Measurements from ENCODE around the gene TRMO. TPM values are rescaled to one million over a fixed set of nuclear protein-coding genes. Genes with fewer than 3 reads are reported as not detected.

The TRMO gene
- total RNA-seq, 1 experiment from 2014 or later: 10.4 TPM

- Histone ChIP-seq H3K27me3 (ENCODE audit: control insufficient read depth, insufficient read depth, low read length) (no peaks in the 10 kb centered on the region), H3K9me3 (ENCODE audit: control insufficient read depth, insufficient read depth, low read depth, low read length) (no peaks in the 10 kb centered on the region), H3K4me3 (ENCODE audit: low read depth in 2 of 2, low read length in 2 of 2) (no peak overlapping the region), H3K4me1 (ENCODE audit: control insufficient read depth, insufficient read depth, low read length) (no peaks in the 10 kb centered on the region), H3K36me3 (ENCODE audit: control insufficient read depth, insufficient read depth, low read length) (no peaks in the 10 kb centered on the region), H3K27ac (ENCODE audit: low read length) (no peak overlapping the region)
- TF ChIP-seq SIN3A (IDR thresholded peaks at IDR 0.05; ENCODE audit: borderline replicate concordance, insufficient read depth, low read depth, low read length) (no peak), CTCF (IDR thresholded peaks at IDR 0.05) (no peak), POLR2AphosphoS5 (IDR thresholded peaks at IDR 0.05; ENCODE audit: low read depth, low read length) (no peak), REST (IDR thresholded peaks at IDR 0.05; ENCODE audit: insufficient read depth in 1 of 2, low read depth in 2 of 2, low read length in 1 of 2) (no peak), TCF7L2 (IDR thresholded peaks at IDR 0.05; ENCODE audit: low read depth, low read length) (no peak)
- ChIA-PET POLR2A (no interaction called here), CTCF (no interaction called here)
- no TSS peak for BruUV-seq (replicated peaks)
- ATAC-seq (no peak), DNase-seq (ENCODE audit: low read depth, low spot score) (no peak)
- in situ Hi-C loops (cut with HindIII; ENCODE audit: low pct_unique_long_range_greater_than_20kb, low sequenced_read_pairs): no loop called here
- intact Hi-C loops (cut with micrococcal nuclease; ENCODE audit: unreplicated experiment): no loop called here
Measured at GRCh38 chr9:97904725-97905124, 17.6 kb downstream of the TRMO start.

GRCh38 chr9:97903177-97903576 is 19.1 kb downstream of the TRMO start:
- DNase-seq (ENCODE audit: low read depth, low spot score): no peak
- ATAC-seq: no peak
- Histone ChIP-seq H3K4me3 (ENCODE audit: low read depth in 2 of 2, low read length in 2 of 2) (no peak overlapping the region), H3K27me3 (ENCODE audit: control insufficient read depth, insufficient read depth, low read length) (no peaks in the 10 kb centered on the region), H3K9me3 (ENCODE audit: control insufficient read depth, insufficient read depth, low read depth, low read length) (no peaks in the 10 kb centered on the region), H3K4me1 (ENCODE audit: control insufficient read depth, insufficient read depth, low read length) (no peaks in the 10 kb centered on the region), H3K27ac (ENCODE audit: low read length) (no peak overlapping the region), H3K36me3 (ENCODE audit: control insufficient read depth, insufficient read depth, low read length) (no peaks in the 10 kb centered on the region)
- in situ Hi-C loops (cut with HindIII; ENCODE audit: low pct_unique_long_range_greater_than_20kb, low sequenced_read_pairs): no loop called here
- ChIA-PET POLR2A (no interaction called here), CTCF (no interaction called here)
- intact Hi-C loops (cut with micrococcal nuclease; ENCODE audit: unreplicated experiment): no loop called here
- no TSS peak for BruUV-seq (replicated peaks)
- TF ChIP-seq SIN3A (IDR thresholded peaks at IDR 0.05; ENCODE audit: borderline replicate concordance, insufficient read depth, low read depth, low read length) (no peak), TCF7L2 (IDR thresholded peaks at IDR 0.05; ENCODE audit: low read depth, low read length) (no peak), REST (IDR thresholded peaks at IDR 0.05; ENCODE audit: insufficient read depth in 1 of 2, low read depth in 2 of 2, low read length in 1 of 2) (no peak), POLR2AphosphoS5 (IDR thresholded peaks at IDR 0.05; ENCODE audit: low read depth, low read length) (no peak), CTCF (IDR thresholded peaks at IDR 0.05) (no peak)

All from Panc1 (cell line).